Neural crest cell (in vitro differentiated cells): ENCODE data around the gene SCAF8. TPM values are rescaled to one million over a fixed set of nuclear protein-coding genes. Genes with fewer than 3 reads are reported as not detected.
"Not testable (repeated sequence)": the region's sequence is repeated elsewhere in the genome, so short reads cannot be mapped to it uniquely, and the experiment has no call there.

Experiments
- DNase-seq: peaks from one replicate; pipeline ENCODE4 v3.0.0; 2021; ENCODE audit warnings: low read depth, mixed read lengths, low spot score
- H3K27ac Mint-ChIP-seq: one replicate; pipeline ENCODE4 v1.8.0; 2021; ENCODE audit warnings: mild to moderate bottlenecking, mixed read lengths; ENCODE audit not compliant: unreplicated experiment
- H3K27me3 Mint-ChIP-seq: 2 replicates; pipeline ENCODE4 v1.8.0; 2021; ENCODE audit warnings: low read depth, mild to moderate bottlenecking, mixed read lengths
- H3K36me3 Mint-ChIP-seq: 2 replicates; pipeline ENCODE4 v1.8.0; 2021; ENCODE audit warnings: low read depth, mild to moderate bottlenecking, mixed read lengths
- H3K4me1 Mint-ChIP-seq: 2 replicates; pipeline ENCODE4 v1.8.0; 2021; ENCODE audit warnings: mixed read lengths
- H3K4me3 Mint-ChIP-seq: one replicate; pipeline ENCODE4 v1.8.0; 2021; ENCODE audit warnings: mild to moderate bottlenecking, mixed read lengths
- H3K9me3 Mint-ChIP-seq: 2 replicates; pipeline ENCODE4 v1.8.0; 2021; ENCODE audit warnings: mixed read lengths
- CTCF ChIP-seq: fragments of 200-600 bp; sonication (generic); conservative IDR thresholded peaks from 2 replicates; pipeline ENCODE4 v1.5.0; 2021; ENCODE audit warnings: antibody characterized with exemption, mild to moderate bottlenecking
- total RNA-seq: library from RNA; stranded (reverse); gene quantifications from 2 replicates; pipeline ENCODE4 v1.2.1, GENCODE V29; 2021

SCAF8 gene
- total RNA-seq, 1 donor from 2014 or later = 63.6 TPM

DNA sequence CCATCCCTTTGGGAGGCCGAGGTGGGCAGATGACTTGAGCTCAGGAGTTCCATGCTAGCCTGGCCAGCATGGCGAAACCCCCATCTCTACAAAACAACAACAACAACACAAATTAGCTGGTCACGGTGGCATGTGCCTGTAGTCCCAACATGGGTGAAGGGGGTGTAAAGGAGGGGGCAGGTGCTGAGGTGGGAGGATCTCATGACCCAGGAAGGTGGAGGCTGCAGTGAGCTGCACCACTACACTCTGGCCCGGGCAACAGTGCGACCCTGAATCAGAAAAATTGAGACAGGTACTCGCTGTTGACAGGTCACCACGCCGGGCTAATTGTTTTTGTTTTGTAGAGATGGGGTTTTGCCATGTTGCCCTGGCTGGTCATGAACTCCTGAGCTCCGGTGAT lies 4.2 kb downstream of the SCAF8 start:
- no peak for TF ChIP-seq CTCF
- DNase-seq = no peak
- Mint-ChIP-seq H3K4me3 (peak overlapping the region; percentile 69), H3K4me1 (peaks cover 58% of the 10 kb centered on the region), H3K27me3 (no peaks in the 10 kb centered on the region), H3K36me3 (peaks cover 10% of the 10 kb centered on the region), H3K27ac (no peak overlapping the region), H3K9me3 (no peaks in the 10 kb centered on the region)

DNA sequence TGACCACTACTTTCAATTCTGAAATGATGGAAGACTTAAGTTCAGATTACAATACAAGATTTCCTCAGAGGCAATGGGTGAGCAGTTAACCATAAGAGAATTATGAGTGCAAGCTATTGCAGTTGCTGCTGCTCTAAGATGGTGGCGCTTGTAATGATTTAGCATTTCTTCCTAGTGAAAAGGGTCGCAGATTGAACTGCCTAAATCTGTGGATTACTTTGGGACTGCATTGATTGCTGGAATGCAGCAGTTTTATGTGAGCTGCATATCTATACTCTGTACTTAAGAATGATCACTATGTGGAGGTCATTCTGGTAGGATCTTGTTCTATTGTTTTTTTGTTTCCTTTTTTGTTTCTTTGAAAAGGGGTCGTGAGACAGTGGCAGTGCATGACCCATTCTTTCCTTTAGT lies 5.3 kb downstream of the SCAF8 start:
- Mint-ChIP-seq H3K27me3 (no peaks in the 10 kb centered on the region), H3K4me3 (peak overlapping the region; percentile 79), H3K4me1 (peaks cover 57% of the 10 kb centered on the region), H3K27ac (peak overlapping the region; percentile 10), H3K36me3 (peaks cover 10% of the 10 kb centered on the region), H3K9me3 (no peaks in the 10 kb centered on the region)
- no peak for TF ChIP-seq CTCF
- DNase-seq = no peak

DNA sequence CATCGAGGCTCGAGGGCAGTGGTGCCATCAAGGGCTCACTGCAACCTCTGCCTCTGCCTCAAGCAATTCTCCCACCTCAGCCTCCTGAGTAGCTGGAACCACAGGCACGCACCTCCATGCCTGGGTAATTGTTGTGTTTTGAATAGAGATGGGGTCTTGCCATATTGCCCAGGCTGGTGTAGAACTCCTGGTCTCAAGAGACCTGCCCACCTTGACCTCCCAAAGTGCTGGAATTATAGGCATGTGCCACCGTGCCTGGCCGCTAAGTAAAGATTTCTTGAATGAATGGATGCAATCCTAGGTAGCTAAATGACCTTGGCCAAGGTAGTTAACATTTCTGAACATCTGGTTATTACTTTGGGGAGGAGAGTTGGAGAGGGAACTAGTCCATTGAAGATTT lies 7.4 kb downstream of the SCAF8 start:
- TF ChIP-seq CTCF = no peak
- Mint-ChIP-seq H3K4me3 (no peak overlapping the region), H3K27me3 (no peaks in the 10 kb centered on the region), H3K9me3 (no peaks in the 10 kb centered on the region), H3K27ac (no peak overlapping the region), H3K36me3 (peaks cover 5% of the 10 kb centered on the region), H3K4me1 (peaks cover 54% of the 10 kb centered on the region)
- DNase-seq = no peak

GRCh38 chr6:154742891-154743290 lies 9.7 kb downstream of the SCAF8 start:
- Mint-ChIP-seq H3K36me3 (peaks cover 3% of the 10 kb centered on the region), H3K27me3 (no peaks in the 10 kb centered on the region), H3K27ac (no peak overlapping the region), H3K9me3 (no peaks in the 10 kb centered on the region), H3K4me3 (no peak overlapping the region), H3K4me1 (peaks cover 47% of the 10 kb centered on the region)
- no peak for DNase-seq
- no peak for TF ChIP-seq CTCF

- H3K4me3 Mint-ChIP-seq, DNase-seq, H3K36me3 Mint-ChIP-seq, H3K27me3 Mint-ChIP-seq, H3K9me3 Mint-ChIP-seq, H3K27ac Mint-ChIP-seq: not testable (repeated sequence)
- H3K4me1 Mint-ChIP-seq = peaks cover 38% of the 10 kb centered on the region
These were observed 11.0 kb downstream of the SCAF8 start for GRCh38 chr6:154744029-154744745.

- DNase-seq = no peak
- Mint-ChIP-seq H3K4me1 (peaks cover 46% of the 10 kb centered on the region), H3K36me3 (peaks cover 7% of the 10 kb centered on the region), H3K9me3 (no peaks in the 10 kb centered on the region), H3K27ac (no peak overlapping the region), H3K27me3 (no peaks in the 10 kb centered on the region), H3K4me3 (no peak overlapping the region)
- TF ChIP-seq CTCF = no peak
These were observed 12.0 kb downstream of the SCAF8 start for GRCh38 chr6:154745243-154745642.
